ENCODE results near the gene MCC. TPM values are rescaled to one million over a fixed set of nuclear protein-coding genes. Genes with fewer than 3 reads are reported as not detected.

The MCC gene
- total and polyA plus RNA-seq, 2 donors (not counting 1 experiment from before 2014, with no cell fraction given), result 3.2 to 41.3 TPM

GRCh38 chr5:113197456-113198200 is 290.6 kb downstream of the MCC start:
- H4K20me1 ChIP-seq (ENCODE audit: control insufficient read depth, extremely low read depth, insufficient read depth, low read length), result no peaks in the 10 kb centered on the region

DNA sequence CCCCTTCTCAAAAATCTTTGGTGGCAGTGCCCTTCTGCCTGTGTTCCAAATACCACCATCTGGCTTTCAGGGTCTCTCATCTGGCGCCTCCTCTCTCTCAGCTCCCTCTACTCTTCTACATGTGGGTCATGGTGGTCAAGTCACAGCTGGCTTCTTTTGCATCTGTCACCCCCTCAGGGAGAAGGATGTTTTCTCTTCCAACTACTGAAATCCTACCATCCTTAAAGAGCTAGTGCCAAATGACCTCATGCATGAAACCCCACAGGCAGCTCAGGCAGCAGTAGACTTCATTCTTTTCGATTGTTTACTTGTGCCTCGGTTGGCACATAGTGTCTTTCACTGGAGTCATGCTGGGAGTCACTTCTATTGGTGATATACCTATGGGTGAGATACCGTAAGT is 292.5 kb downstream of the MCC start:
- no peak overlapping the region for H3K4me2 ChIP-seq (ENCODE audit: extremely low read depth, insufficient read depth, low read length)
- DNase-seq (ENCODE audit: low read depth in 2 of 2), result no peak
- no peaks in the 10 kb centered on the region for H3K4me1 ChIP-seq (ENCODE audit: control insufficient read depth, extremely low read depth, insufficient read depth, low read length)
- H3K27ac ChIP-seq (ENCODE audit: insufficient read depth, low read length), result no peak overlapping the region
- no peaks in the 10 kb centered on the region for H3K79me2 ChIP-seq (ENCODE audit: control insufficient read depth, insufficient read depth, low read length)
- no peaks in the 10 kb centered on the region for H4K20me1 ChIP-seq (ENCODE audit: control insufficient read depth, extremely low read depth, insufficient read depth, low read length)
- no peaks in the 10 kb centered on the region for H3K36me3 ChIP-seq (ENCODE audit: control insufficient read depth, insufficient read depth, low read length)
- no peak overlapping the region for H3K9ac ChIP-seq (ENCODE audit: insufficient read depth, low read length)
- H2AFZ ChIP-seq (ENCODE audit: low read length), result no peak overlapping the region
- no peak overlapping the region for H3K4me3 ChIP-seq (replicated peaks in 1 of 4; ENCODE audit: control extremely low read depth in 1 of 4, insufficient read depth in 1 of 4, low read depth in 3 of 4, low read length in 4 of 4)
- no peak for TF ChIP-seq EZH2 (IDR thresholded peaks at IDR 0.05; ENCODE audit: low read length, missing control alignments)
- no peak for TF ChIP-seq CTCF (conservative IDR thresholded peaks at IDR 0.05 in 1 of 2, IDR thresholded peaks at IDR 0.05 in 1 of 2; ENCODE audit: low read depth in 1 of 2, low read length in 2 of 2)
- no peaks in the 10 kb centered on the region for H3K27me3 ChIP-seq (ENCODE audit: control insufficient read depth, insufficient read depth, low read length)
- no peaks in the 10 kb centered on the region for H3K9me3 ChIP-seq (ENCODE audit: control insufficient read depth, insufficient read depth, low read depth, low read length)

More at GRCh38 chr5:113197456-113198200, 290.6 kb downstream of the MCC start:
- Histone ChIP-seq H3K9ac (ENCODE audit: insufficient read depth, low read length) (no peak overlapping the region), H2AFZ (ENCODE audit: low read length) (no peak overlapping the region), H3K4me1 (ENCODE audit: control insufficient read depth, extremely low read depth, insufficient read depth, low read length) (no peaks in the 10 kb centered on the region), H3K79me2 (ENCODE audit: control insufficient read depth, insufficient read depth, low read length) (no peaks in the 10 kb centered on the region), H3K4me3 (replicated peaks in 1 of 4; ENCODE audit: control extremely low read depth in 1 of 4, insufficient read depth in 1 of 4, low read depth in 3 of 4, low read length in 4 of 4) (no peak overlapping the region), H3K27ac (ENCODE audit: insufficient read depth, low read length) (no peak overlapping the region), H3K36me3 (ENCODE audit: control insufficient read depth, insufficient read depth, low read length) (no peaks in the 10 kb centered on the region), H3K4me2 (ENCODE audit: extremely low read depth, insufficient read depth, low read length) (no peak overlapping the region), H3K27me3 (ENCODE audit: control insufficient read depth, insufficient read depth, low read length) (no peaks in the 10 kb centered on the region), H3K9me3 (ENCODE audit: control insufficient read depth, insufficient read depth, low read depth, low read length) (no peaks in the 10 kb centered on the region)
- DNase-seq (ENCODE audit: low read depth in 2 of 2), result no peak
- no peak for TF ChIP-seq CTCF (conservative IDR thresholded peaks at IDR 0.05 in 1 of 2, IDR thresholded peaks at IDR 0.05 in 1 of 2; ENCODE audit: low read depth in 1 of 2, low read length in 2 of 2)
- no peak for TF ChIP-seq EZH2 (IDR thresholded peaks at IDR 0.05; ENCODE audit: low read length, missing control alignments)

GRCh38 chr5:113195251-113195650 is 293.0 kb downstream of the MCC start:
- H3K4me2 ChIP-seq (ENCODE audit: extremely low read depth, insufficient read depth, low read length), result no peak overlapping the region
- H3K9me3 ChIP-seq (ENCODE audit: control insufficient read depth, insufficient read depth, low read depth, low read length), result no peaks in the 10 kb centered on the region
- H4K20me1 ChIP-seq (ENCODE audit: control insufficient read depth, extremely low read depth, insufficient read depth, low read length), result no peaks in the 10 kb centered on the region

More at GRCh38 chr5:113195251-113195650, 293.0 kb downstream of the MCC start:
- no peaks in the 10 kb centered on the region for H3K79me2 ChIP-seq (ENCODE audit: control insufficient read depth, insufficient read depth, low read length)
- no peak overlapping the region for H2AFZ ChIP-seq (ENCODE audit: low read length)
- H3K4me1 ChIP-seq (ENCODE audit: control insufficient read depth, extremely low read depth, insufficient read depth, low read length), result no peaks in the 10 kb centered on the region
- H3K27me3 ChIP-seq (ENCODE audit: control insufficient read depth, insufficient read depth, low read length), result no peaks in the 10 kb centered on the region
- TF ChIP-seq CTCF (conservative IDR thresholded peaks at IDR 0.05 in 1 of 2, IDR thresholded peaks at IDR 0.05 in 1 of 2; ENCODE audit: low read depth in 1 of 2, low read length in 2 of 2), result no peak
- no peak for TF ChIP-seq EZH2 (IDR thresholded peaks at IDR 0.05; ENCODE audit: low read length, missing control alignments)
- no peak for DNase-seq (ENCODE audit: low read depth in 2 of 2)
- H3K36me3 ChIP-seq (ENCODE audit: control insufficient read depth, insufficient read depth, low read length), result no peaks in the 10 kb centered on the region
- no peak overlapping the region for H3K4me3 ChIP-seq (replicated peaks in 1 of 4; ENCODE audit: control extremely low read depth in 1 of 4, insufficient read depth in 1 of 4, low read depth in 3 of 4, low read length in 4 of 4)
- H3K9ac ChIP-seq (ENCODE audit: insufficient read depth, low read length), result no peak overlapping the region
- H3K27ac ChIP-seq (ENCODE audit: insufficient read depth, low read length), result no peak overlapping the region
